ENCODE measurements around the gene PGBD1. TPM values are rescaled to one million over a fixed set of nuclear protein-coding genes. Genes with fewer than 3 reads are reported as not detected.

Gene PGBD1
- total and polyA plus RNA-seq, 8 donors: 0.58 to 5.8 (median 1.7) TPM

DNA sequence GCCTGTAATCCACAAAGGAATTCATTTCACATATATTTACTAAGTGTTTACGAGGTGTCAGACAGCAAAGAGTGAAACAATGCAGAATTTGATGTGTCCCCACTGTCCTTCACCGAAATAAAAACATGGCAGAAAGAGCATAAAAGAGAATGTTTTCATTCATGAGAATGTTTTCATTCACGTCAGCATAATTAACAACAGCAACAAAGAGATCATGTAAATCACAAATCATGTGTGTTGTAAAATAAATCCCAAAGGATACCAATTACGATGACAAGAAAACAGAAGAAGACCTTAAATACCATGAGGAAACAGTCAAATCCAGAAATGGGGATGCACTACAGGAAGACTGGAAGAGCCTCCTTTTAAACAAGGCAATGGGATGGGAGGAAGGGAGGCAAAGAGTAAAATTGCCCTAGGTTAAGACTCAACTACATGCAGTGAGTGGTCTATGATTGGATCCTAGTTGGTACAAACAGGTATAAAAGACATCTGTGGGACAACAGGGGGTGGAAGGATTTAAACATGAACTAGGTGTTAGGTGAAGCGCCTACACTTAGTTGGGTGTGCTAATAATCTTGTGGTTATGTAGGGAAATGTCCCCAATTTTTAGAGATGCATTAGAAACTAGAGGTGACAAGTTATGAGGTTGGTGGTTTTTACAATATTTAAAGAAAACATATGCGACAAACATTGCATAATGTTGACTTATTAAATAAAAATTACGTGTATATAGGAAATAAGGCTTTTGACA, 53.1 kb downstream of the PGBD1 start:
- Histone ChIP-seq H3K4me1 (peaks cover 3 to 26% (median 14%) of the 10 kb centered on the region in 4 donors), H3K27me3 (no peaks in the 10 kb centered on the region), H3K4me3 (peak overlapping the region in 3 of 4 donors; percentile 58 to 69 (median 63)), H3K27ac (peak overlapping the region; percentile 93 to 99 (median 95)), H3K9me3 (peaks cover 0 to 2% (median 0%) of the 10 kb centered on the region in 4 donors), H3K36me3 (peaks cover 0 to 9% (median under 1%) of the 10 kb centered on the region in 4 donors)
- intact Hi-C loops (cut with DNase I; ENCODE audit: low total_unique reads): no loop called here
- TF ChIP-seq POLR2AphosphoS5 (IDR thresholded peaks at IDR 0.05): no peak
- TF ChIP-seq EP300 (IDR thresholded peaks at IDR 0.05): no peak
- TF ChIP-seq POLR2A (IDR thresholded peaks at IDR 0.05): no peak
- TF ChIP-seq, protein P1, sequence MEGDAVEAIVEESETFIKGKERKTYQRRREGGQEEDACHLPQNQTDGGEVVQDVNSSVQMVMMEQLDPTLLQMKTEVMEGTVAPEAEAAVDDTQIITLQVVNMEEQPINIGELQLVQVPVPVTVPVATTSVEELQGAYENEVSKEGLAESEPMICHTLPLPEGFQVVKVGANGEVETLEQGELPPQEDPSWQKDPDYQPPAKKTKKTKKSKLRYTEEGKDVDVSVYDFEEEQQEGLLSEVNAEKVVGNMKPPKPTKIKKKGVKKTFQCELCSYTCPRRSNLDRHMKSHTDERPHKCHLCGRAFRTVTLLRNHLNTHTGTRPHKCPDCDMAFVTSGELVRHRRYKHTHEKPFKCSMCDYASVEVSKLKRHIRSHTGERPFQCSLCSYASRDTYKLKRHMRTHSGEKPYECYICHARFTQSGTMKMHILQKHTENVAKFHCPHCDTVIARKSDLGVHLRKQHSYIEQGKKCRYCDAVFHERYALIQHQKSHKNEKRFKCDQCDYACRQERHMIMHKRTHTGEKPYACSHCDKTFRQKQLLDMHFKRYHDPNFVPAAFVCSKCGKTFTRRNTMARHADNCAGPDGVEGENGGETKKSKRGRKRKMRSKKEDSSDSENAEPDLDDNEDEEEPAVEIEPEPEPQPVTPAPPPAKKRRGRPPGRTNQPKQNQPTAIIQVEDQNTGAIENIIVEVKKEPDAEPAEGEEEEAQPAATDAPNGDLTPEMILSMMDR (IDR thresholded peaks at IDR 0.05): no peak
- WGBS, 5 donors: 71 to 86% (median 80%) methylated on average over 7 of the region's 7 CpGs
- peak in 1 of 2 donors; percentile 7 for DNase-seq

DNA sequence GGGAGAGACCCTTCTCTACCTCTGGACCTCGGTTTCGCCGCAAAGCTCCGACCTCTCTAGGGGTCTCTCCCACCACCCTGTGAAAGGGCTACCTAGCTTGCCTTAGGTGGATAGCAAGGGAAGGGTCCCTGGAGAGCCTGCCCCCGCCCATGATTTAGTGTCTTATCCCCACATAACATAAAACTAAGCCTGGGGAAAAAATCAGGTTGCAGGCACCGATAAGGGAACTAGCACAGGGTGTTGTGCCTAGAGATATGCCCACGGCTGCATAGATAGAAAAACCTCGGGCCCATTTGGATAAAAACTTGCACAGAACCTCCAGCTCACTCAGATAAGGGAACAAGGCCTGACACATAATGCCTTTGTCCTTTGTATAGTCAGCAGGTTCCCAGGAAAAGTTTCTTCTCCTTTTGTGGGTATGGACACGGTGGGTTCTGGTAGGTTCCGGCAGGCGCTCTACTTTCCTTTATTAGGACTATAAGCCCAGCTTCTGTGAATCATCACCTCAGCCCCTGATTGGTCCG, 53.7 kb downstream of the PGBD1 start:
- Histone ChIP-seq H3K9me3 (no peaks in the 10 kb centered on the region), H3K4me1 (peaks cover 3 to 26% (median 14%) of the 10 kb centered on the region in 4 donors), H3K4me3 (peak overlapping the region; percentile 58 to 69 (median 60)), H3K27me3 (no peaks in the 10 kb centered on the region), H3K36me3 (peaks cover 0 to 3% (median 0%) of the 10 kb centered on the region in 4 donors), H3K27ac (peak overlapping the region; percentile 93 to 99 (median 95))
- DNase-seq: no peak
- intact Hi-C loops (cut with DNase I; ENCODE audit: low total_unique reads): no loop called here
- 20 to 29% (median 27%) methylated on average over 12 of the region's 12 CpGs for WGBS, 5 donors
- no peak for TF ChIP-seq EP300 (IDR thresholded peaks at IDR 0.05)
- TF ChIP-seq POLR2A (IDR thresholded peaks at IDR 0.05): no peak
- peak in 1 of 3 donors; percentile 1 for TF ChIP-seq POLR2AphosphoS5 (IDR thresholded peaks at IDR 0.05)

DNA sequence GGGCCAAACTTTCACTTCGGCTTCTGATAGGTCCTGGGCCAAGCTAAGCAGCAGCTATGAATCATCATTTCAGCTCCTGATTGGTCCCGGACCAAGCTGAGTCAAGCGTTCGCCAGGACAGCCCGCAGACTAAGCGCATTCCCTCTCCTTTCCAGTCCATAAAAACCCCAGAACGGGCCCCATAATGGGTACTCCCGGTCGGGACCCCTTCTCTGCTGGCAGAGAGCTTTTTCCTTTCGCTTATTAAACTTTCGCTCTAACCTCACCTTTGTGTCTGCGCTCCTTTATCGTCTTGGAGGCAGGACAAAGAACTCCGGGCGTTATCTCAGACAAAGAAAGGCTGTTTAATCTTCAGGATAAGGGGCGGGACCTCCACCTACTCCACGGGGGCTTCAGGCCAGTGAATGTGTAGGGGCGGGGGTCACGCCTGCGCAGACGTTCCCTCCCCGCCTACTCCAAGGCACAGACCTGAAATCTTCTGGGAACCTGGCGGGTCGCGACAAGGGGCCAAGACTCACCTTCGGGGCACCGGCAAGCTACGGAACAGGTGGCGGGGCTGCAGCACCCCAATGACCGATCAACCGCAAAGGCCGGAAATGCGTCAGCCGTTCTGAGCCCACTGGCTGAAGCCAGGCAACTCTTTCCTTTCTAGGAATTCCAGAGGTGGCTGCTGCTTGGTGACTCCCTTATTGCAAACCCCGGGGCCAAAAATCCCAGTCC, 54.4 kb downstream of the PGBD1 start, which contains the start of gene ZSCAN31:
TSS of gene ZSCAN31 (minus strand) at position 585 of the 720 bp plus-strand sequence. CDS start 6,465 bp downstream, outside the sequence.
- WGBS, 5 donors: 0 to 1% (median 1%) methylated on average over 22 to 35 of the region's 35 CpGs
- no peaks in the 10 kb centered on the region for H3K9me3 ChIP-seq
- intact Hi-C loops (cut with DNase I; ENCODE audit: low total_unique reads): no loop called here
- H3K27me3 ChIP-seq: no peaks in the 10 kb centered on the region
- H3K36me3 ChIP-seq: no peaks in the 10 kb centered on the region
- peak; percentile 96 to 99 for DNase-seq
- TF ChIP-seq POLR2AphosphoS5 (IDR thresholded peaks at IDR 0.05): peak; percentile 73 to 95 (median 87)
- peak in 1 of 4 donors; percentile 74 for TF ChIP-seq POLR2A (IDR thresholded peaks at IDR 0.05)
- no peak for TF ChIP-seq EP300 (IDR thresholded peaks at IDR 0.05)
- H3K4me3 ChIP-seq: peak within 1 kb of the TSS; percentile 58 to 69 (median 60)
- H3K27ac ChIP-seq: peak within 1 kb of the TSS; percentile 93 to 99 (median 95)
- H3K4me1 ChIP-seq: peaks cover 3 to 26% (median 14%) of the 10 kb centered on the region in 4 donors

DNA sequence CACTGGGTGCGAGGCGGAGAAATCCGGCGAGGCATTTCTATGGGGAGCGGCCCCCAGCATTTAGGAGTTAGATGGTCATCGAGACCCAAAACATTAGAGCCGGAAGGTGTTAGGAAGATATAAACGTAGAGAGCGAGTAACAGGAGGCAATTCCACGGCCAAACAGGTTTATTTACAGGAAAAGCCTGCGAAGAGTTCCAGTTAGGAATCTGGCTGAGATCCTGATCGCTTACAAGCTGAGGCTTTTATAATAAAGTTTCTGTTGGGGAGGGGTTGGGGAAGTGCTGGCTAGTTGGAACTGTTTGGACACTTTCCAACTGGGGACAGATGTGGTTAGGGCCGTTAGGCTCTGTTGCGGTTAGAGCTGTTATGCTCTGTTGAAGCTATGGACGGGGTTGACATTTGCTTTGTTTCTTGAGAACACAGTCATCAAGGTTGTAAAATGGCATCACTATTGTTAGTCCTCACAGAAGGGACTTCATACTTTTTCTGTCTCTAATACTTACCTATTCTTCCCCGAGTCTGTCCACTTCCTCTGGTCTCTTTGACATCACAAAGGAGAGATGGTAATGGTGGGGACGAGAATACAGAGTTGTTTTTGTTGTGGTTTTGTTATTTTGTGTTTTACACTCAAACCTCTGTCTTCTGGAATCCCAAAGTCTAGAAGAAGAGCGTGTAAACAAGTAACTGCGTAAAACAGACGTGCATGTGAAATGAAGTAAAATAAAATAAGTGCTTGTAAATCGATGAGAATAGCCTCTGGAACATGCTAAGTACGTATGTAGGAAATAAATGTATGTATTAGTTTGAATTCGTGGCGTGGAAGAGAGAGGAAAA, 55.1 kb downstream of the PGBD1 start:
- H3K27me3 ChIP-seq: no peaks in the 10 kb centered on the region
- H3K4me3 ChIP-seq: peak overlapping the region; percentile 58 to 69 (median 60)
- intact Hi-C loops (cut with DNase I; ENCODE audit: low total_unique reads): no loop called here
- 11 to 15% (median 14%) methylated on average over 24 of the region's 24 CpGs for WGBS, 5 donors
- H3K36me3 ChIP-seq: no peaks in the 10 kb centered on the region
- no peaks in the 10 kb centered on the region for H3K9me3 ChIP-seq
- peaks cover 3 to 26% (median 14%) of the 10 kb centered on the region in 4 donors for H3K4me1 ChIP-seq
- DNase-seq: peak in 1 of 2 donors; percentile 91
- peak overlapping the region; percentile 93 to 99 (median 95) for H3K27ac ChIP-seq
- TF ChIP-seq POLR2AphosphoS5 (IDR thresholded peaks at IDR 0.05) (no peak), POLR2A (IDR thresholded peaks at IDR 0.05) (no peak), EP300 (IDR thresholded peaks at IDR 0.05) (no peak)
- TF ChIP-seq, protein P1 (IDR thresholded peaks at IDR 0.05): no peak

All from stomach (tissue), 9 donors.